Cardiac muscle cell (in vitro differentiated cells and primary cell): ENCODE measurements around the gene ADCY10. TPM values are rescaled to one million over a fixed set of nuclear protein-coding genes. Genes with fewer than 3 reads are reported as not detected.
A peak's percentile ranks its signal among the peaks of the same experiment; 100 is the strongest.
"Not testable (repeated sequence)": the region's sequence is repeated elsewhere in the genome, so short reads cannot be mapped to it uniquely, and the experiment has no call there.

Experiments
- DNase-seq, 2 donors: peaks; one replicate each; pipeline versions ENCODE4 v3.0.0 to v3.0.0-alpha.2; 2010 to 2017; ENCODE audit warnings: low read depth in 1 of 2, low spot score in 1 of 2
- H3K27ac ChIP-seq: fragments of 200-600 bp; sonication (generic); 2 replicates; pipeline ENCODE4 v1.5.1; 2016
- H3K27me3 ChIP-seq: fragments of 200-600 bp; sonication (generic); 2 replicates; pipeline ENCODE4 v1.6.0; 2016; ENCODE audit warnings: control low read depth
- H3K36me3 ChIP-seq: fragments of 200-600 bp; sonication (generic); 2 replicates; pipeline ENCODE4 v1.5.1; 2016; ENCODE audit warnings: control low read depth
- H3K4me1 ChIP-seq: fragments of 200-600 bp; sonication (generic); 2 replicates; pipeline ENCODE4 v1.8.1; 2017; ENCODE audit warnings: low read depth, mild to moderate bottlenecking, mixed run types
- H3K4me3 ChIP-seq: fragments of 200-600 bp; sonication (generic); 2 replicates; pipeline ENCODE4 v1.5.1; 2016; ENCODE audit warnings: mild to moderate bottlenecking
- H3K9me3 ChIP-seq: fragments of 200-600 bp; sonication (generic); 2 replicates; pipeline ENCODE4 v1.5.1; 2017; ENCODE audit warnings: low read depth, mild to moderate bottlenecking, control low read depth
- polyA plus RNA-seq: library from polyadenylated mRNA; unstranded; fragments of >200 nt; fragmentation: Nextera tagmentation; extraction: Ambion mirVana; gene quantifications from 2 replicates; pipeline ENCODE4 v1.2.1, GENCODE V29; 2016
- total RNA-seq: library from RNA; depleted of rRNA; stranded (reverse); fragments of >200 nt; gene quantifications from 2 replicates; pipeline ENCODE4 v1.2.3, GENCODE V29; 2016
- TF ChIP-seq, protein P1 (sequence below): IDR thresholded peaks from 2 replicates; pipeline ENCODE4 v1.5.1; 2012; ENCODE audit warnings: low read depth, mild to moderate bottlenecking, low read length

Gene ADCY10
- total and polyA plus RNA-seq, 2 experiments from 2014 or later, result 0.69 to 0.82 TPM

DNA sequence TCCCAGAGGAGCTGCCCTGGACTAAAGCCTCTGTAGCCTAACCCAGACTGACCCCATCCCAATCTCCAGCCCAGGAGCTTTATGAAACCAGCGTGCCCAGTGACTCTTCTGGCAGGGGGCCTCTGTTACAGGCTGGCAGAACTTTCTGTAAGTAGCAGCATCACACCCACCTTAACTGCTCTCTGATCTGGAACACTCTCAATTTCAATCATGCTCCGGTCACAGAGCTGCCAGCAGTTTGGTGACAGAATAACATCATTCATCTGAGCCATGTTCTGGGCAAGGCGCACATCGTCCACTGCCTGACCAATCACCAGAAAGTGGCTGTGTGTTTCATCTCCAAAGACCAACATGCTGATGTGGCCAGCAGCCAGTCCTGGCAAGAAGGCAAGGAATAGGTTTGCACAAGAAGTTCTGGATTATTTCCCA is 14.7 kb downstream of the ADCY10 start:
- H3K36me3 ChIP-seq, result no peaks in the 10 kb centered on the region
- DNase-seq, result peak in 1 of 2 donors; percentile 61
- no peak overlapping the region for H3K27ac ChIP-seq
- H3K27me3 ChIP-seq, result no peaks in the 10 kb centered on the region
- no peaks in the 10 kb centered on the region for H3K4me1 ChIP-seq
- no peaks in the 10 kb centered on the region for H3K9me3 ChIP-seq
- no peak overlapping the region for H3K4me3 ChIP-seq
- TF ChIP-seq, protein P1, sequence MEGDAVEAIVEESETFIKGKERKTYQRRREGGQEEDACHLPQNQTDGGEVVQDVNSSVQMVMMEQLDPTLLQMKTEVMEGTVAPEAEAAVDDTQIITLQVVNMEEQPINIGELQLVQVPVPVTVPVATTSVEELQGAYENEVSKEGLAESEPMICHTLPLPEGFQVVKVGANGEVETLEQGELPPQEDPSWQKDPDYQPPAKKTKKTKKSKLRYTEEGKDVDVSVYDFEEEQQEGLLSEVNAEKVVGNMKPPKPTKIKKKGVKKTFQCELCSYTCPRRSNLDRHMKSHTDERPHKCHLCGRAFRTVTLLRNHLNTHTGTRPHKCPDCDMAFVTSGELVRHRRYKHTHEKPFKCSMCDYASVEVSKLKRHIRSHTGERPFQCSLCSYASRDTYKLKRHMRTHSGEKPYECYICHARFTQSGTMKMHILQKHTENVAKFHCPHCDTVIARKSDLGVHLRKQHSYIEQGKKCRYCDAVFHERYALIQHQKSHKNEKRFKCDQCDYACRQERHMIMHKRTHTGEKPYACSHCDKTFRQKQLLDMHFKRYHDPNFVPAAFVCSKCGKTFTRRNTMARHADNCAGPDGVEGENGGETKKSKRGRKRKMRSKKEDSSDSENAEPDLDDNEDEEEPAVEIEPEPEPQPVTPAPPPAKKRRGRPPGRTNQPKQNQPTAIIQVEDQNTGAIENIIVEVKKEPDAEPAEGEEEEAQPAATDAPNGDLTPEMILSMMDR, result no peak

DNA sequence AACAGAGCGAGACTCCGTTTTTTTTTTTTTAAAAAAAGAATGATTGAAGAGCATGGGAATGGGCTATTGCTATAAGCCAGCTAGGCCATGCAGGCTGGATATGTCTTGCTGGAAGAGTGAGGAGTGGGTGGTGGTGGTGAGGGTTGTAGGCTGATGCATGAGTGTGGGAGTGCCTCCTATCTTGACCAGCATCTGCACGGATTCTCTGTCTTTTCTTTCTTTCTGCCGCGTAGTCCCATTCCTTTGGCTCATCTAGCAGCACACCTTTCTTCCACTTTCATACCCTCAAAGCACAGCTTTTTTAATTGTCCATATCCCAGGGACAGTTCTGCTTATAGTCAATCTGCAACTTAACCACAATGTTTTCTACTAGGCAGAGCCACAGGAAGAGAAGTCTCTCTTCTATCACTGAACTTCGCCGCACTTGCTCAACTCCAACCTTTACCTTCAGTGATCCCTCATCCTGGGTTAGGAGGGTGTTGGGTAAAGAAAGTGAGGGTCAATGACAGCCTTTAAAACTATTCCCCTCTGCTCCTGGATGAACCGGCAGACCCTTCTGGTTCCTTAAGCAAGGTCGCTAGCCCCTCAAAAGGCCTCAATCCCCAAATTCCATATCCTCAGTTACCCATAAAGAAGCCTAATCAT is 15.2 kb downstream of the ADCY10 start:
- Histone ChIP-seq H3K4me3 (no peak overlapping the region), H3K27me3 (no peaks in the 10 kb centered on the region), H3K9me3 (no peaks in the 10 kb centered on the region), H3K4me1 (no peaks in the 10 kb centered on the region), H3K36me3 (no peaks in the 10 kb centered on the region), H3K27ac (no peak overlapping the region)
- DNase-seq, result no peak
- TF ChIP-seq, protein P1, result no peak

DNA sequence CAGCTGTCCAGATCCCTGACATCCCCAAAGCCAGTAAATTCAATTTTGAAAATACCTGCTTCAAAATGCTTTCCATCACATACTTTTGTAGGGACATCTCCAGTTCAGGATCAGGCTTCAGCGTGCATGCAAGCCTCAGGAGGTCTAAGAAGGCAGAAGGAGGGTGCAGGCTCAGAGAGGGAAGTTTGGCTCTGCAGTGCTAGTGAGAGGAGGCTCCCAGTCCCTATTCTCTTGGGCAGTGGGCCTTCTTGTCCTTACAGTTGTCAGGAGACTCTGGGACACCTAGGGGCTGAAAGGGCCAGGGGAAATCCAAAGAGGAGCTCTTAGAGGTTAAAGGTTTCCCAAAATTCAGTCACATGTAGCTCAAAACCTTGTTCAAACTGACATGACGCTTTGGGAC is 20.1 kb downstream of the ADCY10 start:
- Histone ChIP-seq H3K9me3 (no peaks in the 10 kb centered on the region), H3K36me3 (no peaks in the 10 kb centered on the region), H3K4me1 (no peaks in the 10 kb centered on the region), H3K27ac (no peak overlapping the region), H3K4me3 (no peak overlapping the region), H3K27me3 (no peaks in the 10 kb centered on the region)
- DNase-seq, result no peak
- TF ChIP-seq, protein P1, result no peak

DNA sequence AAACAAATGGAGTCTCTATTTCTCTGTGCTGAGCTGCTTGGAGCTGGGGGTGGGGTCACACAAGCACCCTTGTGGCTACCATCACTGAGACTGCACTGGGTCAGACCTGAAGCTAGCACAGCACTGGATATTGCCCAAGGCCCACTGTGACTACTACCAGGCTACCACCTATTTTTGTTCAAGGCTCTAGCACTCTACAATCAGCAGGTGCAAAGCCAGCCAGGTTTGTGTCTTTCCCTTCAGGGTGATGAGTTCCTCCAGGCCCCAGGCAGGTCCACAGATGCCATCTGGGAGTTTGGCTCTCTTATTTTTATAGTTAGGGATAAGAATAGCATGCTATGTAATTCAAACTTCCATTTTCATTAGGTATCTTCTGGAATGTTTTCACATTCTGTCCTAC is 23.5 kb downstream of the ADCY10 start:
- TF ChIP-seq, protein P1, result no peak
- no peak overlapping the region for H3K27ac ChIP-seq

DNA sequence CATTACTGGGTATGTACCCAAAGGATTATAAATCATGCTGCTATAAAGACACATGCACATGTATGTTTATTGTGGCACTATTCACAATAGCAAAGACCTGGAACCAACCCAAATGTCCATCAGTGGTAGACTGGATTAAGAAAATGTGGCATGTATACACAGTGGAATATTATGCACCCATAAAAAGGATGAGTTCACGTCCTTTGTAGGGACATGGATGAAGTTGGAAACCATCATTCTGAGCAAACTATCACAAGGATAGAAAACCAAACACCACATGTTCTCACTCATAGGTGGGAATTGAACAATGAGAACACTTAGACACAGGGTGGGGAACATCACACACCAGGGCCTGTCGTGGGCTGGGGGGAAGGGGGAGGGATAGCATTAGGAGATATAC is 26.7 kb downstream of the ADCY10 start:
- H3K27ac ChIP-seq, H3K4me1 ChIP-seq, H3K27me3 ChIP-seq, H3K4me3 ChIP-seq, DNase-seq, H3K9me3 ChIP-seq, H3K36me3 ChIP-seq: not testable (repeated sequence)

More for the DNA sequence above, 23.5 kb downstream of the ADCY10 start:
- Histone ChIP-seq H3K36me3 (no peaks in the 10 kb centered on the region), H3K9me3 (no peaks in the 10 kb centered on the region), H3K4me3 (no peak overlapping the region), H3K4me1 (no peaks in the 10 kb centered on the region), H3K27me3 (no peaks in the 10 kb centered on the region)
- DNase-seq, result no peak

DNA sequence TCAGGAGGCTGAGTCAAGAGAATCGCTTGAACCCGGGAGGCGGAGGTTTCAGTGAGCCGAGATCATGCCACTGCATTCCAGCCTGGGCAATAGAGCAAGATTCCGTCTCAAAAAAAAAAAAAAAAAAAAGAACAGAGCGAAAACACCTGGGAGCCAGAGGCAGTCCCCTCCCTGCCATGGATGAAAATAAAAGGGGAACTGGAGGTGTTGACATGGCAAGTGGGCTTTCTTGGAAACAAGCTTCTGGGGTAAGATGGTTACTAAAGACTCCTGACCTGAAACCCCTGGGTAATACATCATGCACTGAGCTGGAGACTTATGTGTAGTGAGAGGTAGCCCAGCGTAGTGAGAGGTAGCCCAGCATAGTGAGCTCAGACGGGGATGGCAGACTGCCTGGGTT is 31.6 kb downstream of the ADCY10 start:
- no peak overlapping the region for H3K4me3 ChIP-seq
- no peak overlapping the region for H3K27ac ChIP-seq
- H3K27me3 ChIP-seq, result no peaks in the 10 kb centered on the region
- H3K4me1 ChIP-seq, result peaks cover 16% of the 10 kb centered on the region
- H3K9me3 ChIP-seq, result no peaks in the 10 kb centered on the region
- TF ChIP-seq, protein P1, result no peak
- H3K36me3 ChIP-seq, result no peaks in the 10 kb centered on the region
- no peak for DNase-seq
